NT2/D1 (cell line): ENCODE data around the gene PGC.

Experiments
- DNase-seq: peaks from one replicate; pipeline ENCODE4 v3.0.0-alpha.2; 2011; ENCODE audit warnings: low read depth, low spot score
- H3K27me3 ChIP-seq: 2 replicates; pipeline ENCODE4 v1.6.0; 2011; ENCODE audit warnings: mild to moderate bottlenecking; ENCODE audit not compliant: insufficient read length, insufficient read depth
- H3K36me3 ChIP-seq: 2 replicates; pipeline ENCODE4 v1.6.1; 2011; ENCODE audit warnings: mild to moderate bottlenecking, low read length, mixed read lengths; ENCODE audit not compliant: insufficient read depth, insufficient read length
- H3K4me1 ChIP-seq: 2 replicates; pipeline ENCODE4 v1.5.1; 2011; ENCODE audit not compliant: insufficient read depth, insufficient read length
- H3K4me3 ChIP-seq: 2 replicates; pipeline ENCODE4 v1.5.1; 2011; ENCODE audit warnings: low read depth; ENCODE audit not compliant: insufficient read length
- H3K9ac ChIP-seq: 2 replicates; pipeline ENCODE4 v1.6.0; 2011; ENCODE audit warnings: low read depth; ENCODE audit not compliant: insufficient read length
- H3K9me3 ChIP-seq: 2 replicates; pipeline ENCODE4 v1.5.1; 2011; ENCODE audit warnings: mild to moderate bottlenecking, low read length; ENCODE audit not compliant: insufficient read depth
- SUZ12 ChIP-seq: IDR thresholded peaks from 2 replicates; pipeline ENCODE4 v1.6.1; 2011; ENCODE audit not compliant: insufficient read length, insufficient read depth; ENCODE audit errors: extremely low read depth
- YY1 ChIP-seq: IDR thresholded peaks from 2 replicates; pipeline ENCODE4 v1.6.1; 2011; ENCODE audit not compliant: insufficient read length, insufficient read depth
- ZNF274 ChIP-seq: IDR thresholded peaks from 2 replicates; pipeline ENCODE4 v1.6.1; 2011; ENCODE audit warnings: mild to moderate bottlenecking, low read depth, low read length

PGC gene

DNA sequence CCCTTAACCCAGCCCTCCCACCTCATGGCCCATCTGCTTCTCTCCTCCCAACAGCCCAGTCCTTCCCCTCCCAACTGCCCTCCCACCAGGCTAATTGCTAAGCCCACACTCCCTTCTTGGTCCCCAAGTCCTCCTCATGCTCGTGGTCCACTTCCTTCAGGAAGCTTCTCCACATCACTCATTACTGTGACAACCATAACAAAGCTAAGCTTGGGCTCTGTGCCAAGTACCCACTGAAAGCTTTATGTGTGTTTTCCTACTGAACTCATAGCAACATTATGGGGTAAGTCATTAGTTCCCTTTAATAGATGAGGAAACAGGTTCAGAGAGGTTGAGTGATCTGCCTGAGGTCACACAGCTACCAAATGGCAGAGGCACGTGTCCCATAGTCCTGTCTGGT lies 16.3 kb upstream of the PGC start:
- H3K36me3 ChIP-seq = no peaks in the 10 kb centered on the region
- no peak overlapping the region for H3K4me3 ChIP-seq
- no peak for DNase-seq

DNA sequence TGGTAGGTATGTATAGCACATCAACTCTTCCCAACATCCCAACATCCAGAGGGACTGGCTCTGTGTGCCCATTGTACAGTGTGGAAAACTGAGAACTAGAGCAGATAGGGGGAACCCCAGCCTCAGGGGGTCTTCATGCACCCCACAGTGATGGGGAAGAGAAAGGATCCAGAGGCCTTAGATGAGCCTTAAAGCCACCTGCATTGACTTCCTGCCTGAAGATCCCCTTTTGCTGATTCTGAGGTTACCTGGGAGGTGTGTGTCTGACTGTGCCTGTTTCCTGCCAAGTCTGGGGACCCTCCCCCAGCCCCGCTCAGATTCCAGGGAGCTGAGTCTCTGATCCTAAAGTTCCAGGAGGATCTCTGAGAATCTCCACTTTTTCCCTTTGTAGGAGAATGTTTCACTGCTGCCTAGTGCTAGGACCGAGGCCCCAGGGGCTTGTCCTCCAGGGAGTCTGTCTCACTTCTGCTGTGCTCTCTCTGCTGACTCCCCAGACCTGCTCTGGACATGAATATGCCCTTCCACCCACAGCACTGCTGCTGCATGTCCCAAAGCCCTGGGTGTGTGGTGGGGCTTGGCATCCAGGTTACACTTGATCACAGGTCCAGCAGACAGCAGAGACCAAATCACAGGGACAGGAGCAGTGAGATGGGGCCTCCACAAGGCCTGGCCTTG lies 12.8 kb upstream of the PGC start:
- Histone ChIP-seq H3K9ac (peak overlapping the region; percentile 21), H3K4me1 (peaks cover 10% of the 10 kb centered on the region), H3K36me3 (no peaks in the 10 kb centered on the region), H3K9me3 (peaks cover 8% of the 10 kb centered on the region; the same call in 1 of the 2 replicates), H3K4me3 (no peak overlapping the region), H3K27me3 (no peaks in the 10 kb centered on the region)
- DNase-seq = no peak
- TF ChIP-seq YY1 (no peak), SUZ12 (no peak), ZNF274 (no peak)

More for the DNA sequence above, 16.3 kb upstream of the PGC start:
- Histone ChIP-seq H3K4me1 (peaks cover 6% of the 10 kb centered on the region), H3K9ac (no peak overlapping the region), H3K27me3 (no peaks in the 10 kb centered on the region), H3K9me3 (no peaks in the 10 kb centered on the region)
- TF ChIP-seq ZNF274 (no peak), YY1 (no peak), SUZ12 (no peak)

DNA sequence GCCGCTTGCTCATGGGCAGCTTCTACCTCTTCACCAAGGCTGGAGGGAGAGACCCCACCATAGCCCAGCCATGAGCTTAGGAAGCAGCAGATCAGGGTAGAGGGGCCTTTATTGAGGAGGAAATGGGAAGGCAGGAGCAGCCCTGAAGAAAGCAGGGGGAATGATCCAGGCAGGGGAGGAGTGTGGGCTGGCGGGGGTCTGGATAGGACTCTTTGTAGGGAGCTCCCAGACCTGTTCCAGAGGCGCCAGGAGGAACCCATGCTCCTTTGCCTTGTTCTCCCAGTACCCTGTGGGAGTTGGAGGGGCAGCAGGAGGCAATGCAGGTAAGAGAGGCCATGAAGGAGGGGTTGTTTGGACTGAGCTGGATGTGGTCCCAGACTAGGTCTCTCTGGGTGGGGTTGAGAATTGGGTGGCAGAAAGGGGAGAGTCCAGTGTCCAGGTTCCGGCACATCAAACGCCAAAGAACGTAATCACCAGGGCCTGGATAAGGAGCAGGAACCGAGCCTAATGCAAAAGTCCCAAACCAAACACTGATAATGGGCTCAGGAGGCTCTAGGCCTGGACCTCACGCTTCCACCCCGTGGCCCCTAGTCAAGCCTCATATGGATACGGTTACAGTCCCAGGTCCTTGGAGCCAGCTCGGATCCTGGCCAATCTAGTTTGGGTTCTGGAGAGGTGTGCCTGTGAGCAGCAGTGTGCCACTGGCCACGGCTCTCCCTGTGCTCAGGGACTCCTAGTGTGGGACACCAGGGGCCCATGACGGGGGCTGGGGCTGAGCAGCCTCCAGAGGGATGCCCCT lies 12.1 kb upstream of the PGC start:
- Histone ChIP-seq H3K9me3 (peaks cover 8% of the 10 kb centered on the region; the same call in 1 of the 2 replicates), H3K4me1 (peaks cover 9% of the 10 kb centered on the region), H3K4me3 (no peak overlapping the region), H3K27me3 (no peaks in the 10 kb centered on the region), H3K9ac (no peak overlapping the region), H3K36me3 (no peaks in the 10 kb centered on the region)
- no peak for DNase-seq
- TF ChIP-seq SUZ12 (no peak), ZNF274 (no peak), YY1 (no peak)

DNA sequence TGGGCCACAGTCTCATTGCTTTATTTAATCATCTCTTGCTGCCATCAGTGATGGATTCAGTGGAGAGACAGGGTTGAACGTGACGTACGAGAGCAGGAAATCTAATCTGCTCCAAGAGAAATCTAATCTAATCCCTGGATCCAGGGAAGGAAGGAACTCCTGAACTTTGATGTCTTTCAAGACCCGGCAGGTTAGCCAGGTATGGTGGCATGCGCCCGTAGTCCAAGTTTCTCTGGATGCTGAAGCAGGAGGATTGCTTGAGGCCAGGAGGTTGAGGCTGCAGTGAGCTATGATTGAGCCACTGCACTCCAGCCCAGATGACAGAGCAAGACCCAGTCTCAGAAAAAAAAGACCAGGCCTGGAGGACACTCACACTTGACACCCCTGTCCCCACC lies 11.4 kb upstream of the PGC start:
- H3K9me3 ChIP-seq = peaks cover 8% of the 10 kb centered on the region; the same call in 1 of the 2 replicates
- H3K4me1 ChIP-seq = peaks cover 7% of the 10 kb centered on the region
- H3K9ac ChIP-seq = no peak overlapping the region
- DNase-seq = no peak
- no peaks in the 10 kb centered on the region for H3K36me3 ChIP-seq
- no peak overlapping the region for H3K4me3 ChIP-seq
- TF ChIP-seq SUZ12 (no peak), ZNF274 (no peak), YY1 (no peak)
- no peaks in the 10 kb centered on the region for H3K27me3 ChIP-seq

DNA sequence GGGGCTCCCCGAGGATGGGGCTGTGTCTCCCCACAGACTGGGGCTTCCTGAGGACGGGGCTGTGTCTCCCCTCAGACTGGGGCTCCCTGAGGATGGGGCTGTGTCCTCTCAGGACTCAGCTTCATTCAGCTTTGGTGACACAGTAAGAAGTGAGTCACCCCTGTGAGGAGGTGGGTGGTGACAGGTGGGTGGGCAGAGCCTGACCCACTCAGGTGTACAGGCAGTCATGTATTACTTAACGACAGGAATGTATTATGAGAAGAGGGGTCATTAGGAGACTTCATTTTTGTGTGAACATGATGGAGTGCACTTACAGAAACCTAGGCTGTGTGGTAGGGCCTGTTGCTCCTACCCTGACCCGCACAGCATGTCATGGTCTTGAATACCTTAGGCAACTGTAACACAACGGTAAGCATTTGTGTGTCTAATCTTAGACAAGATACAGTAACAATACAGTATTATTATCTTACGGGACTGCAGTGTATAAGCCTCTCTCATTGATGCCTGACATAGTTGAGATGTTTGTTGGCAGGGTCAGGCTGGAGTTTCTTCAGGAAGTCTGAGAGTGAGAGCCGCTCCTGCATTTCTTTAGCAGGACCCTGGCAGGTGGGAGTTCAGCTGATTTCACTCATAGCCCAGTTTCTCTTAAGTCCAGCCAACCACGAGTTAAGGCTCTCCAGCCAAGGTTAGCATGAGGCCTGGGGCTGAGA lies 10.9 kb upstream of the PGC start:
- Histone ChIP-seq H3K9ac (no peak overlapping the region), H3K4me3 (no peak overlapping the region), H3K36me3 (no peaks in the 10 kb centered on the region), H3K4me1 (peaks cover 7% of the 10 kb centered on the region), H3K9me3 (peaks cover 8% of the 10 kb centered on the region; the same call in 1 of the 2 replicates), H3K27me3 (no peaks in the 10 kb centered on the region)
- TF ChIP-seq YY1 = no peak
- no peak for TF ChIP-seq ZNF274
- no peak for TF ChIP-seq SUZ12
- no peak for DNase-seq

DNA sequence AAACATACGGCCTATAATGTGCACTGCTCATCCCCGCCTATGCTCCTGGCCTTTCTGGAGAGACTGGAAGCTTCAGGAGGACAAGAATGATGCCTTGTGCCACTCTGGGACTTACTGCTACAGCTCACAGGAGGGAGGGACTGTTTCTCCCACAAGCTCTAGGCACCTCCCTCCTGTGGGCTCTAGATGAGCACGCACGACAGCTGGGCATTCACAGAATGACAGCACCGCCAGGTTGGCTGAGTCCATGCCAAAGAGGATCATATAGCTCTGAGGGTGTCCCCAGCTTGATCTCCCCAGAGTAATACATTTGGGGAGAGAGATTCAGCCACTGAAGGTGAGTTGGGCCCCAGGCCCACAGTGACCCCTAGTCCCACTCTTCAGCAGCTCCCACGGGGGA lies 10.1 kb upstream of the PGC start:
- no peak overlapping the region for H3K4me3 ChIP-seq
- no peaks in the 10 kb centered on the region for H3K36me3 ChIP-seq
- H3K27me3 ChIP-seq = no peaks in the 10 kb centered on the region
- peaks cover 8% of the 10 kb centered on the region; the same call in 1 of the 2 replicates for H3K9me3 ChIP-seq
- no peak for DNase-seq
- TF ChIP-seq SUZ12 (no peak), YY1 (no peak), ZNF274 (no peak)
- no peak overlapping the region for H3K9ac ChIP-seq
- H3K4me1 ChIP-seq = peaks cover 7% of the 10 kb centered on the region

DNA sequence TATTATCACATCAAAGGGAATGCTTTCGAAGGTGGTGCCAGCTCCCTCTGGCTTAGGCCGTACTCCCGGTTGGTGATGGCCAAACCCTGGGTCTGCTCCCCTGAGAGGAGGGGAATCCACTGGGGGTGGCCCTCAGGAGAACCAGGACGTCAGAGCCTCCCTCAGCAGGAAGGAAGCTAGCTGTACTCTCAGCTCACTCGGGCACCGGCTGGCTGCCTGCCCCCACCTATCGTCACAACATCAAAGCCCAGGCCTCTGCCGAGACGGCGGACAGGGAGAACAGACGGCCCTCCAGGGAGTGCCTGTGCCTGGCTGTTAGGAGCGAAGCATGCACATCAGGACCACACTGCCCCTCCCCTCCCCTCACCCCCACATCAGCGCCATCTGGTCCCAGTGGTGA lies 9.2 kb upstream of the PGC start:
- DNase-seq = no peak
- no peak for TF ChIP-seq SUZ12
- no peak overlapping the region for H3K4me3 ChIP-seq
- H3K4me1 ChIP-seq = peaks cover 7% of the 10 kb centered on the region
- H3K9me3 ChIP-seq = peaks cover 8% of the 10 kb centered on the region; the same call in 1 of the 2 replicates
- H3K9ac ChIP-seq = no peak overlapping the region
- H3K27me3 ChIP-seq = no peaks in the 10 kb centered on the region
- H3K36me3 ChIP-seq = no peaks in the 10 kb centered on the region
